ENCODE results near the gene SLC2A2. TPM values are rescaled to one million over a fixed set of nuclear protein-coding genes. Genes with fewer than 3 reads are reported as not detected.

Gene SLC2A2
- total RNA-seq, 1 donor from 2014 or later: not detected

DNA sequence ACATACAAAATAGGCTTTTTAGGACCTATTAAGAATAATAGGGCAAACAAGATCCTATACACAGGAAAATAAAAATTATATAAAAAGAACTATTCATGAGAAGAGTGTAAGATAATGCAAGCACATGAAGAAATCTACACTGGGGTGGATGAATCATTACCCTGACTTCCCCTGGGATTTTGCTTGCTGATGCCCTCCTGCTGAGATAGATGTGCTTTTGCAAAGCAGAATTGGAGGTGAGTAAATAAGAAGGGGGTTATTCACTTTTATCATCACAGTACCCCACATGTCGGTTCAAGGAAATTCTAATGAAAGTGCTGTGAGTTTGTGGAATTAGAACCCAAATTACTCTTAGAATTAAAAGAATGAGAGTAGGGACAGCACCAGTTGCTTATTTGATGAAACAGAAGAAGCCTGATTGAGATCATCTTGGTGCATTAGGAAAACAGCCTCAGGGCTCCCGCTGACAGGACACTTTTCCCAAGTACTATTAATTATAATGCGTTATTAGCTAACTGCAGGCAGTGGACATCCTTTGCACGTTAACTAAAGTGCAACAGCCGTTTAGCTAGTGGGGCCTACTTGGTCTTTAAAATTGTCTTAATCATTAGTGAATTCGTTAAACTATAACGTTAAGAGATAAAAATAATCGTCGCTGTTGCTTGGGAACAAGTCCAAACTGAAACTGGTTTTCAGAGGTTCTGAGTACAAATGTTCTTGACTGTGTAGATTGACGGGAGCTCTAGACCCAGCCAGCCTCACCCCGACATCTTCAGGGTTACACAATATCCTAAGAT is 48.4 kb downstream of the SLC2A2 start:
- no peaks in the 10 kb centered on the region for H3K4me1 ChIP-seq
- no peaks in the 10 kb centered on the region for H3K9me3 ChIP-seq (ENCODE audit: low read depth)
- H3K9me3 Mint-ChIP-seq: peaks cover 2% of the 10 kb centered on the region
- no peaks in the 10 kb centered on the region for H3K36me3 Mint-ChIP-seq
- H3K4me1 Mint-ChIP-seq: no peaks in the 10 kb centered on the region
- no peak overlapping the region for H3K27ac ChIP-seq
- H2AFZ ChIP-seq (replicated peaks): no peak overlapping the region
- H3K4me3 Mint-ChIP-seq: no peak overlapping the region
- no peak for DNase-seq (ENCODE audit: low spot score)
- no peak overlapping the region for H3K9ac ChIP-seq
- no peaks in the 10 kb centered on the region for H3K27me3 ChIP-seq
- no peaks in the 10 kb centered on the region for H3K36me3 ChIP-seq
- no peaks in the 10 kb centered on the region for H4K20me1 ChIP-seq (ENCODE audit: low read depth)
- H3K27ac Mint-ChIP-seq: no peak overlapping the region
- no peak overlapping the region for H3K4me3 ChIP-seq
- H3K27me3 Mint-ChIP-seq (ENCODE audit: insufficient read depth, low read depth): no peaks in the 10 kb centered on the region
- H3K79me2 ChIP-seq (ENCODE audit: low read depth): no peaks in the 10 kb centered on the region
- TF ChIP-seq EZH2 (IDR thresholded peaks at IDR 0.05): no peak
- no peak for TF ChIP-seq EZH2phosphoT487 (IDR thresholded peaks at IDR 0.05)
- TF ChIP-seq CTCF (IDR thresholded peaks at IDR 0.05): no peak
- H3F3A ChIP-seq (ENCODE audit: low read depth): no peaks in the 10 kb centered on the region
- no peak overlapping the region for H3K4me2 ChIP-seq

DNA sequence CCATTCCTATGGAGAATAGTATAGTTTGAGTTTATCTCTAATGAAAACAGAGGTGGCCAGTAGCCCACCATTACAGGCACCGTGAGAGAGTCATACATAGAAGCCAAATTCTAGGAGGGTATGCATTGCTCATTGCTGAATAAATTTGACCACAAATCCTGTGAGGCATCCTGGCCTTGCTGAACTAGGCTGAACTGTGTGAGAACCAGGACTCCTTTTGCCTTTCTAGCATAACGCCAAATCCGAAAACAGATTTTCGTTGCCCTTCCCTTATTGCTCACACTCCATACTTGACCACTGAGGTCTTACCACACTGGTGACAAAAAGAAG is 50.4 kb downstream of the SLC2A2 start:
- no peak overlapping the region for H3K27ac Mint-ChIP-seq
- H3F3A ChIP-seq (ENCODE audit: low read depth): no peaks in the 10 kb centered on the region
- H3K4me3 ChIP-seq: no peak overlapping the region
- H3K4me1 ChIP-seq: no peaks in the 10 kb centered on the region
- no peak for DNase-seq (ENCODE audit: low spot score)
- TF ChIP-seq EZH2phosphoT487 (IDR thresholded peaks at IDR 0.05) (no peak), EZH2 (IDR thresholded peaks at IDR 0.05) (no peak), CTCF (IDR thresholded peaks at IDR 0.05) (no peak)
- no peaks in the 10 kb centered on the region for H3K4me1 Mint-ChIP-seq
- H4K20me1 ChIP-seq (ENCODE audit: low read depth): no peaks in the 10 kb centered on the region
- H3K79me2 ChIP-seq (ENCODE audit: low read depth): no peaks in the 10 kb centered on the region
- H2AFZ ChIP-seq (replicated peaks): no peak overlapping the region
- no peak overlapping the region for H3K4me3 Mint-ChIP-seq
- no peaks in the 10 kb centered on the region for H3K36me3 Mint-ChIP-seq
- H3K9me3 Mint-ChIP-seq: peaks cover 8% of the 10 kb centered on the region
- no peaks in the 10 kb centered on the region for H3K27me3 Mint-ChIP-seq (ENCODE audit: insufficient read depth, low read depth)
- no peaks in the 10 kb centered on the region for H3K9me3 ChIP-seq (ENCODE audit: low read depth)
- no peak overlapping the region for H3K9ac ChIP-seq
- H3K36me3 ChIP-seq: no peaks in the 10 kb centered on the region
- H3K27ac ChIP-seq: no peak overlapping the region
- H3K27me3 ChIP-seq: no peaks in the 10 kb centered on the region
- H3K4me2 ChIP-seq: no peak overlapping the region

DNA sequence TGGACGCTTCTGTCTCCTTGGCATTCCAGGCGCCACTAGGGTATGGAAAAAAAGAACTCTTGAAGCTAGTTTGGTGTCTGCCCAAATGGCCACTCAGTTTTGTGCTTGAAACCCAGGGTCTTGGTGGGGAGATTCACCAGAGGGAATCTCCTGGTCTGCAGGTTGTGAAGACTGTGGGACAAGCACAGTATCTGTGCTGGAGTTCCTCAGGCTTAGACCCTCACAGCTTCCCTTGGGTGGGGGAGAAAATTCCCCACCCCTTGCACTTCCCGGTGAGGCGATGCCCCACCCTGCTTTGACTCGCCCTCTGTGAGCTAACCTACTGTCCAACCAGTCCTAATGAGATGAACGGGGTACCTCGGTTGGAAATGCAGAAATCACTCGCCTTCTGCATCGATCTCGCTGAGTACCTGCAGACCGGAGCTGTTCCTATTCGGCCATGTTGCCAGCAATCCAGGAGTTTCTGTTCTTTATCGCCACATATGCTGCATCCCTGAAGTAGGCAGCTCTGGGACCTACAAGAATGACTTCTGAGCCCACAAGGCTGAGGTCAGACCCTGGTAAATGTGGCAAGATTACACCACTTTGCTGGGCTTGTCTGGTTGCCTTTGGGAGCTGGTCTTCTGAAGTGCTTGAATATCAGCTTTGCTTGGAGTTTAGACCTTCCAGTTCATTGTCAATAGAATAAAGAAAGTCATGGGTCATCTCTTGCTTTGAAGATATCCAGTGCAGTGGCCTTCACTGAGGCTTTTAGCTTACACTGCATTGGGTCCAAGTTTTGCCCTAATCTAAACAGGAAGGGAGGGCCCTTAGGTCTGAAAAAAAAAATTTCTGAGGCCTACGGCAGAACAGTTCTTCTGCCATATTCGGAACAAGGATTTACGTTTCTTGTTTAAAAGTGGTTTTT is 51.0 kb downstream of the SLC2A2 start:
- no peaks in the 10 kb centered on the region for H3F3A ChIP-seq (ENCODE audit: low read depth)
- DNase-seq (ENCODE audit: low spot score): no peak
- Mint-ChIP-seq H3K27me3 (ENCODE audit: insufficient read depth, low read depth) (no peaks in the 10 kb centered on the region), H3K9me3 (peaks cover 13% of the 10 kb centered on the region), H3K4me3 (no peak overlapping the region), H3K4me1 (no peaks in the 10 kb centered on the region), H3K27ac (no peak overlapping the region), H3K36me3 (no peaks in the 10 kb centered on the region)
- H3K79me2 ChIP-seq (ENCODE audit: low read depth): no peaks in the 10 kb centered on the region
- H4K20me1 ChIP-seq (ENCODE audit: low read depth): no peaks in the 10 kb centered on the region
- no peaks in the 10 kb centered on the region for H3K36me3 ChIP-seq
- H3K4me3 ChIP-seq: no peak overlapping the region
- H3K9me3 ChIP-seq (ENCODE audit: low read depth): no peaks in the 10 kb centered on the region
- H3K4me2 ChIP-seq: no peak overlapping the region
- TF ChIP-seq EZH2 (IDR thresholded peaks at IDR 0.05) (no peak), CTCF (IDR thresholded peaks at IDR 0.05) (no peak), EZH2phosphoT487 (IDR thresholded peaks at IDR 0.05) (no peak)
- no peak overlapping the region for H3K27ac ChIP-seq
- no peaks in the 10 kb centered on the region for H3K4me1 ChIP-seq
- H3K27me3 ChIP-seq: no peaks in the 10 kb centered on the region
- no peak overlapping the region for H2AFZ ChIP-seq (replicated peaks)
- H3K9ac ChIP-seq: no peak overlapping the region
